SHP77 treated with DMSO at 0.1 percent for 48 hours (cell line): ENCODE results near the gene DNAJC18.

Source experiments
- DNase-seq: peaks from one replicate; lab custom pipeline; 2025; lab: John Stamatoyannopoulos, UW

The DNAJC18 gene

DNA sequence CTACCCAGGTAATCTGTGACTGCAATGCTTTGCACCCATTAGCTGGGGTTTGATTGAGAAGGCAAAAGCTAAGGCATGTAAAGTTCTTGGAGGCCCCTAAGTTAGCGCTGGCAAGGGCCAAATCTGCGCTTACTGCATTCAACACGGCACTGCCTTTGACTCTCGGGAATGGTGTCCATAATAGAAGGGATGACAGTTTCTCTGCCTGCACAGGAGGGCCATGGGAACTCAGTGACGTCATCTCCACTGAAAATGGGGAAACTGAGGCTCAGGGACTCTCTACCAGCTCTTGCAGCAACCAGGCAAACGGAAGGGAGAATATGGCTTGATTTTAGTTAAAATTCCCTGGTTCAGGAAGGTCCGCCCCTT lies 35.9 kb downstream of the DNAJC18 start:
- DNase-seq = no peak

- peak; percentile 23 for DNase-seq
Measured at GRCh38 chr5:139402561-139403158, 36.7 kb downstream of the DNAJC18 start.

DNA sequence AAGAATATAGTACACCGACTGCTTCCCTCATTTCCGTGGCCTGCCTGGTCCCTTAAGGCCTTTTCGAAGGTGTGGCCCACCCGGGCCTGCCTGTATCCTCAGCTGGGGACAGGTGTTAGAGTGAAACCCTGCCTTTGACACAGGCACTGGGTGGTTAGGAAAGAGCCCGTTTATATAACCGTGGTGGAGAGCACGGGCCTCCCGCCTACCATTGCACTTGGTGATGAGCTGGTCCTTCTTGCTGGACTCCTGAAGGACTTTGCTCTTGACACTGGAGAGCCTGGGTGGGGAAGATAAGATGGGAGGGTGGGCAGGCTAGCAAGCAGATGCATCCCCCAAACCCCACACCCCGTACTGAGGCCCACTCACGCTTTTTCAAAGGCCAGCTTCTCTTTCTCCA lies 37.8 kb downstream of the DNAJC18 start:
- no peak for DNase-seq

DNA sequence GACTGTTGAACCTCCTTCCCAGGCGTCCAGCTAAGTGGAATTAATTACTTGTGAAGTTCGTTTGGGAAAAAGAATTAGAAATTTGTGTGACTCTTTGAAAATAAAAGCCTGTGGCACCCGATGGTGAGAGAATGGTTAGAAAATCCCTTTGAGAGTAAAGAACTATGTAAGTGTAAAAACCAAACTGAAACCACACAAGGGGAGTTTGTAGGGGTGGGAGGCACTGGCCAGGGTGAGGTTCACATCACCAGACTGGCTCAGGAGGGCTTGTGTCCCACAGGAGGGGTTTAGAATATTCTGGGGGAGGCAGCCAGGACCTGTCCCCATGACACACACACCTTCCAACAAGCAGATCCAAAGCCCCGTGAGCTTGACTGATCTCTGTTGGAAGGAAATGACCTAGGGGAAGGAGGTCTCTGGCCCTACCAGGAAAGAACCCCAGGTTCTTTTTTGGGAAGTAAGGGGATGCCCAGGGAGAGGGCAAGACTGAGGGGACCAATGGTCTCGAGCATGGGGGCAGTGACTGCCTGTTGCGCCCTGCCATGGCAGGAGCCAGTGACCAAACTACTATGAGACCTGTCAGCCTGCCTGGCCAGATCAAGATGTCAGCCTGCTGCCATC lies 39.7 kb downstream of the DNAJC18 start:
- no peak for DNase-seq

GRCh38 chr5:139397921-139398320 lies 41.4 kb downstream of the DNAJC18 start:
- no peak for DNase-seq

GRCh38 chr5:139396691-139397090 lies 42.6 kb downstream of the DNAJC18 start:
- DNase-seq = no peak

DNA sequence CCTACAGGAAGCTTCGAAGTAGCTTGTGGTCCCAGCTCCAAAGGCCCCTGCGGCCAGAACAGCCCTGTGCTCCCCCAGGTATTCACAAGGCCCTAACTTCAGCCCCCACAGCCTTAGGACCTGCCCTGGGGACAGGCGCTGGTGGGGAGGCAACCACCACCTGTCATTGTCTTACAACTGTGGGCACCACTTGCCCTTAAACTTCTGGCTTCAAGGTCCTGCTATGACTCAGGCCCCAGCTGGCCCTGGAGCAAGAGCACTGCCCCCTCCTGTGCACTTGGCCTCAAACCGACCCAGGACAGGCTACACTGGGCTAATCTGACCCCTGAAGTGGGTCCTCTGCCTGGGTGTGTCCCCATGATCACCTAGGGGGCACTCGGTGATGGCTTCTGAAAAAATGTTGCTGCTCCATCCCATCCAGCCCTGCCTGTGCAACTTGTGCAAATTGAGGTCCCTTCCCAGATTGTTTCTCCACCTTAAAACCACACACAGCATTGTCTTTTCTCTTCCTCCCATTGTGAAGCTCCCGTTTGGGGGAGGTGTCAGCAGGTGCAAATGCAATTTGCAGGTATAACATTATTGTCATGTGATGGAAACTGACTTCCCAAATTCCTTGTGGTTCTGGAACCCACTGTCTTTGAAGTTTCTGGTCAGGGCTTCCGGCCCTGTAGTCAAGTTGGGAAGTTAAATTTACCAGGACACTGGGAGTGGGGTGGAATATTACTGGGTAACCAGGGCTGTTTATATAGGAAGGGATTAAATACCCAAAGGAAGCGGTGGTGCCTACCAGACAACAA lies 43.3 kb downstream of the DNAJC18 start:
- DNase-seq = no peak

GRCh38 chr5:139394654-139395566 lies 44.4 kb downstream of the DNAJC18 start, which contains the start of gene PROB1:
Gene PROB1 (minus strand): TSS chr5:139395104. CDS start chr5:139395081, 23 bp downstream.
- no peak for DNase-seq

DNA sequence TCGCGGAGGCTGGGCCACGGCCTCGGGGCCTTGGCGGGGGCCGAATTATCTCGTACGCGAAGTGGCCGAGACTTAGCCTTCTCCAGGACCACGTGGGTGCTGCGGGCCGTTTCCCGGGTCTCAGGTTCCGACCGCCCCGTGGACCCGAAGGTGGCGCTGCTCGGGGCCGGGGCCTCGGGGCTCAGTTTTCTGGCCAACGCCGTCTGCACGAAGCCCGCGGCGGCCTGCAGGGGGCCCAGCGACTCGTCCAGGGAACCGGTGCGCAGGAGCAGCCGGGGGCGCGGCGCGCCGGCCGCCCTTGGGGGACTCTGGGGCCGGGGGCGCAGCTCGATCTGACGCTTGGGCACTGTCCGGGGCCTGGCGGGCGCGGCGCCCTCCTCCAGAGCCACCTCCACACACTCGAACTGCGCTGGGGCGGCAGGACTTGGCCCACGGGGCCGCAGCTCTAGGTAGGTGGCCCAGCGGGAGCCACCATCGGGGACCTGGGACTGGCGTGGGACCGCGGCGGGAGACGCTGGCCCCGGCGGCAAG lies 45.1 kb downstream of the DNAJC18 start:
- no peak for DNase-seq

GRCh38 chr5:139393497-139394122 lies 45.7 kb downstream of the DNAJC18 start:
- no peak for DNase-seq

- peak; percentile 74 for DNase-seq
Measured at GRCh38 chr5:139392678-139393496, 46.4 kb downstream of the DNAJC18 start.

GRCh38 chr5:139392324-139392677 lies 47.0 kb downstream of the DNAJC18 start:
- DNase-seq = no peak

DNA sequence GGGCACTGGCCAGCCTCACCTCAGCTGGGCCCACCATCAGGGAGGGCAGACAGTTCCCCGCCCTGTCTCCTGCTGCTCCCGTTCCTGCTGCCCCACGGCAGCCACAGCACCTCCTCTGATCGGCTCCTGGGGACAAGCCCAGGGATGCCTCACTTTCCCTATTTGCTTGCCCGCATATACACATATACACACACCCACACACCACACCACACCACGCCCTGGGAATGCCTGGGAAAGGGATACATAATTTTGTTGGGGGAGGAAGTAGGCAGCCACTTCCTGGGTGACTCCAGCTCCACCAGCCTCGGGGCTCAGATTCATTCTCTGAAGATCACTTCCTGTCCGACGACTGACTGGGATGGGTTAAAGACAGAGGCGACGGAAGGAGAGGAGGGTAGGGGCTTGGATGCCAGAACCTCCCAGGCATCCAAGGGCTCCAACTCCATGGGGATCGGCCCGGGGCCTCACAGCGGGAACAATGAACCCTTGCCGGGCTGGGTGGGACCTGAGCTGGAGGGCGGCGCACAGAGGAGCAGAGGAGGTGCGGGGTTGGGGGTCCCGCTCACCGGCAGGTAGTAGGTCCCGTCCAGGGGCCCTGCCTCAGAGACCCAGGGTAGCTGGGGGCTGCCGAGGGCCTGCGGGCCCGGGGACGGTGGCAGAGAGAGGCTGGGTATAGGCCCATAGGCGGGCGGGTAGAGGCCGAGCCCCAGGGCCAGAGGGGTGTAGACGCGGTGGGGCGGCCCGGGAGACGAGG lies 47.6 kb downstream of the DNAJC18 start:
- no peak for DNase-seq

DNA sequence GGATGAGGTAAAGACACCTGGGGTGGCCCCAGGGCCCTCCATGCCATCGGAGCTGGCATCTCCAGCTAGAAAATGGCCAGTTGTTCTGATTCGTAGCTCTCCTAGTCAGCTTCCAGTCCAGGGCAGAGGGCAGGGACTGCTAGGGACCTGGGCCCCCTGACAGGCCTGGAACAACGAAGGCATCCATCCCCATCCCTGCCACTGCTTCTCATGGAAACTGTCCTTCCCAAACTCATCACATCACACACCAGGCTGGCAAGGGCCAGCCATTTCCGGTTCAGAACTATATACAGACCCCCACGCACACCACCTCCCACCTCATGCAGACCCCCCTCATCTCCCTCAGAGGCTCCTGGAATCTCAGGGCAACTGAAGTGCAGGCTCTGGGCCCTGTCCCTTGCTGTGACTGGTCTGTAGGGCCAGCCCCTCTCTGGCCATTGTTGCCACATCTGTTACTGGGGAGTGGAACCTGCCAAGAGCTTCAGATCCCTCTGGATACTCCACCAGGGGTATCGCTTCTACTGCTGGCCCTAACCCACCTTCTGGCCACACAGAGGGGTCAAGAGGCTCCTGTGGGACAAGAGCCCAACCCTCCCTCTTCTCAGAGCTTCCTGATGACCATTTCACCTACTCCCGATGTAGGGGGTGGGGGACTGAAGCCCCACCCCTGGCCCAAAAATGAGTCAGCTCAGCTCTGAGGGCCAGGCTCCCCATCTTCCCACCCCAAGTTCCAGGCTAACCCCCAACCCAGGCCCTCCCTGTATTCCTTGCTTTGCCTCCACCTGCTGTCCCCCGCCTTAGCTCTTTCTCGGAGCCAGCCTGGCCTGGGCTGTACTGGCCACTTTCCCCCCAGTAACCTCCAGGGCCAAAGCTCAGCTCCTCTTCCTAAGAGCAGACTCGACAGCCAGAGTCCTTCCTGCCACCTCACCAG lies 48.4 kb downstream of the DNAJC18 start:
- no peak for DNase-seq

DNA sequence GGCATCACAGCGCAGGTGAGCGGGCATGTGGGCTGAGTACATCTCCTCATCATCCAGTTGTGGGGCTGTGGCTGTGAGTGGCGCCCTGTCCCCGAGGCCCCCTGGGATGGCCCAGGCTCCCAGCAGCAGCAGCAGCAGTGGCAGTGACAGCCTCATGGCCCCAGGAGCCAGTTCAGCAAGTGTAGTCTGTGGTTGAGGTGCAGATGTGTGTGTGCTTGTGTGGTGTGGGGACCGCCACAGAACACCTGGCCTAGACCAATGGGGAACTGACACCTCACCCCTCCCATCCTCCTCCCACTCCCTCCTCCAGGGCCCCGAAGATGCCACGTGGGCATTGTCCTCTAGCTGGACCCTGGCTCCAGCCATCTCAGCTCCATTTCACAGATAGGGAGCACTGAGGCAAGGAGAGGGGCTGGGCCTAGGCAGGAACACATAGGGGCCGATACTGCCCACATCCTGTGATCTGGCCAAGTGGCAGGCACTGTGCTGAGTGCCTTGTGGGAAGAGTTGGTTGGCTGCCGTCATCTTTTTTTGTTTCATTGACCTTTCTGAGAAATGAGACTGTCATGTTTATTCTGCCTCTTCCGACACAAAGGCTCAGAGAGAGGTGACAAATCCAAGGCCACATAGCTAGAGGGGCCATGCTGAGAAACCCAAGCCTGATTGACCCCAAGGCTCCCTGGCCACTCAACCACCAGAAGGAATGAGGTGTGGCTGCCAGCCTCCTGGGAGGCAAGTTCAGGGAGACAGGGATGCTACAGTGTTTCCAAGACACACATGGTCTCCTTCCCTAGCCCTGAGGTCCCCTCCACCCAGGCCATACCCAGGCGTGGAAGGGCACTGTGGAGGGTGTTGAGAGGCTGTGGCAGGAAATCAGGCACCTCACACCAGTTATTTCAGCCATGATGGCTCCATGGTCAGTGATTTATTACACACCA lies 49.4 kb downstream of the DNAJC18 start, which contains the start of gene MZB1:
TSS of gene MZB1 (minus strand) at position 213 of the 938 bp plus-strand sequence. CDS start at position 156, 57 bp downstream.
- no peak for DNase-seq

- no peak for DNase-seq
Measured at GRCh38 chr5:139388198-139388821, 51.0 kb downstream of the DNAJC18 start.

DNA sequence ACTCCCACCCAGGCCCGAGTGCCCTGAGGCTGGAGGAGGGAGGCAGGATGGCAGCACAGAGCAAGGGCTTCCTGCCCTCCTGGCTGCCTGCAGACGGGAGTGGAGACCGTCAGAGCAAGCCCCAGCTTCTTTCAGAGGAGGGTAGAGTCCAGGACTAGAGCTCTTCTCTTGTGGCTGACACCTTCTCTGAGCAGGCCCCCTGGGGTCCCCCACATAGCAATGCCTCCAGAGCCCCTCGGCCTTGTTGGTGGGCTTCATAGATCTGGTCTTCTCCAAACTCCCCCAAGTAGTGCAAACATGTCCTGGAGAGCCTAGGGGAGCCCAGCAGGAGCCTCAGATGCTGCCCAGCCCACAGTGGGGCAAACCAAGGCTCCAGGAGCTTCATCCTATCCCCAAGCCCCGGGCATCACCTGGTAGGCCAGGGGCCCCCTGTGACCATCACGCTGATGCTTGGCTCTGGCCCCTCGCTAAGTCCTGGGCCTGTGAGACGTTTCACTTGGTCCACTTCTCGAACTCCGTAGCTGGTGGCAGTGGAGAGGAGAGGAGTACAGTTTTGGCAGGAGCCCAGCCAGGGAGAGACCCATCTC lies 51.6 kb downstream of the DNAJC18 start:
- DNase-seq = no peak
